Breast epithelium (tissue), 4 donors: ENCODE results near the gene TOMT. TPM values are rescaled to one million over a fixed set of nuclear protein-coding genes. Genes with fewer than 3 reads are reported as not detected.
"Not testable (repeated sequence)": the region's sequence is repeated elsewhere in the genome, so short reads cannot be mapped to it uniquely, and the experiment has no call there.

Experiments
- DNase-seq, 2 donors: peaks; one replicate each; pipeline ENCODE4 v3.0.0-alpha.2; 2019; ENCODE audit warnings: low spot score in 2 of 2
- H3K27ac ChIP-seq, 2 donors: fragments of 200-600 bp; sonication (generic) in 1 of 2; one replicate each; pipeline ENCODE4 v1.5.1; 2016 to 2019; ENCODE audit warnings: mild to moderate bottlenecking in 1 of 2
- H3K27me3 ChIP-seq, 2 donors: fragments of 200-600 bp; sonication (generic) in 1 of 2; one replicate each; pipeline versions ENCODE4 v1.5.1 to v1.6.0; 2017 to 2019; ENCODE audit warnings: control low read depth in 1 of 2, mild to moderate bottlenecking in 1 of 2
- H3K36me3 ChIP-seq: fragments of 200-600 bp; one replicate; pipeline ENCODE4 v1.5.1; 2019
- H3K4me1 ChIP-seq, 2 donors: fragments of 200-600 bp; sonication (generic); one replicate each; pipeline ENCODE4 v1.5.1; 2016 to 2019; ENCODE audit warnings: control low read depth in 1 of 2
- H3K4me3 ChIP-seq, 3 donors: fragments of 200-600 bp; sonication (generic); 1 replicate in 2 of 3; 2 replicates in 1 of 3; pipeline ENCODE4 v1.5.1; 2016 to 2019; ENCODE audit warnings: mild to moderate bottlenecking in 3 of 3, moderate library complexity in 2 of 3
- H3K9me3 ChIP-seq, 2 donors: fragments of 200-600 bp; sonication (generic) in 1 of 2; one replicate each; pipeline ENCODE4 v1.5.1; 2016 to 2019; ENCODE audit warnings: control low read depth in 1 of 2
- POLR2A ChIP-seq: fragments of 450-650 bp; IDR thresholded peaks from one replicate; pipeline ENCODE4 v1.6.1; 2016; ENCODE audit warnings: antibody characterized with exemption, mild to moderate bottlenecking, moderate library complexity
- POLR2AphosphoS5 ChIP-seq, 3 donors: sonication (generic); formaldehyde crosslinking; IDR thresholded peaks; one replicate each; pipeline ENCODE4 v1.6.1; 2017; ENCODE audit warnings: antibody characterized with exemption in 3 of 3
- intact Hi-C: fragments of 100-400 bp; cut with DNase I; formaldehyde crosslinking; loops from one replicate; pipeline ENCODE4 v1.15.1; 2023; ENCODE audit warnings: low total_unique reads
- total RNA-seq, 3 donors: library from RNA; depleted of rRNA; stranded (reverse); fragments of >200 nt; gene quantifications; one replicate each; pipeline ENCODE4 v1.1.0, GENCODE V29; 2016
- TF ChIP-seq, protein P1 (sequence below), 3 donors: fragments of 450-650 bp; IDR thresholded peaks; one replicate each; pipeline ENCODE4 v1.5.1; 2016 to 2017; ENCODE audit warnings: antibody characterized with exemption in 3 of 3, mild to moderate bottlenecking in 3 of 3, moderate library complexity in 3 of 3

Gene TOMT
- total RNA-seq, 3 donors from 2014 or later, result not detected

DNA sequence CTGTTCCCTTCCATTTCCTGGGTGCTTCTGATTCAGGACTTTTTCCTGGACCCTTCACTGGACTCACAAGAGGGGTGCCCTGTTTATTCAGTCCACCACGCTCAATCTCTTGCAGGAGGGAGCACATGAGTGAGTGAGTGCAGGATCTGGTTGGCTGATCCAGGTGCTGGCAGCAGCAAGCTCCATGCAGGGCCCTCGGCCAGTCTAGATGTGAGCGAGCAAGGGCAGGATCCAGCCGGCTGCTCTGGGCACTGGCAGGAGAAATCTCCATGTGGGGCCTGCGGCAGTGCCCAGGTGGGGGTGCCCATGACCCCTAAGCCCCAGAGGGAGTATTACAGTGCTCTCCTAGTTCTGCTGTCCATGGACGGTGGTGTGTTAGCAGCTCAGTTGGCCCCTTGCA lies 18.3 kb downstream of the TOMT start:
- TF ChIP-seq POLR2A (no peak), POLR2AphosphoS5 (IDR thresholded peaks at IDR 0.05) (no peak)
- TF ChIP-seq, protein P1, sequence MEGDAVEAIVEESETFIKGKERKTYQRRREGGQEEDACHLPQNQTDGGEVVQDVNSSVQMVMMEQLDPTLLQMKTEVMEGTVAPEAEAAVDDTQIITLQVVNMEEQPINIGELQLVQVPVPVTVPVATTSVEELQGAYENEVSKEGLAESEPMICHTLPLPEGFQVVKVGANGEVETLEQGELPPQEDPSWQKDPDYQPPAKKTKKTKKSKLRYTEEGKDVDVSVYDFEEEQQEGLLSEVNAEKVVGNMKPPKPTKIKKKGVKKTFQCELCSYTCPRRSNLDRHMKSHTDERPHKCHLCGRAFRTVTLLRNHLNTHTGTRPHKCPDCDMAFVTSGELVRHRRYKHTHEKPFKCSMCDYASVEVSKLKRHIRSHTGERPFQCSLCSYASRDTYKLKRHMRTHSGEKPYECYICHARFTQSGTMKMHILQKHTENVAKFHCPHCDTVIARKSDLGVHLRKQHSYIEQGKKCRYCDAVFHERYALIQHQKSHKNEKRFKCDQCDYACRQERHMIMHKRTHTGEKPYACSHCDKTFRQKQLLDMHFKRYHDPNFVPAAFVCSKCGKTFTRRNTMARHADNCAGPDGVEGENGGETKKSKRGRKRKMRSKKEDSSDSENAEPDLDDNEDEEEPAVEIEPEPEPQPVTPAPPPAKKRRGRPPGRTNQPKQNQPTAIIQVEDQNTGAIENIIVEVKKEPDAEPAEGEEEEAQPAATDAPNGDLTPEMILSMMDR (IDR thresholded peaks at IDR 0.05), result no peak
- H3K27ac ChIP-seq, result peak overlapping the region in 1 of 2 donors; percentile 12
- H3K36me3 ChIP-seq, result no peaks in the 10 kb centered on the region
- no peak for DNase-seq
- H3K27me3 ChIP-seq, result no peaks in the 10 kb centered on the region
- H3K9me3 ChIP-seq, result no peaks in the 10 kb centered on the region
- intact Hi-C loops, result no loop called here
- H3K4me3 ChIP-seq, result no peak overlapping the region
- no peaks in the 10 kb centered on the region for H3K4me1 ChIP-seq

DNA sequence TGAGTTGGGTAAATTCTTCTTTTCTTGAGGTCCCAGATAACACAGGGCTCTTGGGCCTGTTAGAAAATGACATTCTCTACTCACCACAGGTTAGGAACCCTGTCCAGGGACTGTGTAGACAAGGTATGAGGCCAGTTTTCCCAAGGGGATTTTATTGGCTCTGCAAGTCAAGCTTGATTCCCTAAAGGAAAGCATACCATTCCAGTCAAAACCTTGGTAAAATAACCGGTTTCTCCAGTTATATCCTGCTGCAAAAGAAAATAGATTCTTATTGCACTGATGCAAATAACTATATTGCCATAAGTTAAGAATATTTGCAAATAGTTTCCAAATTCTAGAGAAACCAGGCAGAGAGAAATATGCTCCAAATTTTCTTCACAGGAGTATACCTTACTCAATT lies 20.2 kb downstream of the TOMT start:
- no peak for DNase-seq
- Histone ChIP-seq H3K4me3 (no peak overlapping the region), H3K27me3 (no peaks in the 10 kb centered on the region), H3K36me3 (no peaks in the 10 kb centered on the region), H3K4me1 (no peaks in the 10 kb centered on the region), H3K9me3 (no peaks in the 10 kb centered on the region), H3K27ac (no peak overlapping the region)
- TF ChIP-seq, protein P1 (IDR thresholded peaks at IDR 0.05), result no peak
- no peak for TF ChIP-seq POLR2A
- TF ChIP-seq POLR2AphosphoS5 (IDR thresholded peaks at IDR 0.05), result no peak
- intact Hi-C loops, result no loop called here

DNA sequence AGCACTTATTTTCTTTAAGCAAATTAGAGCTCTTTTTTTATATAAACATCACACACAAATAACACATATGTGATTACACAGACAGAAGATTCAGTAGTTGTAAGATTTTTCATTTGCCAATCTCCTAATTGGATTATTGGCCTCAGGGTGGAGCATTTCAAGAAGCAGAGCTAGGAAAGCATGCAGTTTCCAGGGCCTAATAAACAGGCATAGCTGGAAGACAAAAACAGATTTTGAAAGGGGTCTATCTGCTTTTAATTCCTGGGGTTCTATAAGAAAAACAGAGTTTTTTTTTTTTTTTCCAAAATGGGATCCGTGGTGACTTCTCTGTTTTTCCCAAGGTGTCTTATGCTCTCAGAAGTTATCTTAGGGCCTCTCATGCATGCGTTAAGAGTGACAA lies 22.2 kb downstream of the TOMT start:
- H3K27me3 ChIP-seq, result no peaks in the 10 kb centered on the region
- H3K27ac ChIP-seq, result no peak overlapping the region
- no peak for DNase-seq
- intact Hi-C loops, result no loop called here
- H3K4me3 ChIP-seq, result no peak overlapping the region
- no peaks in the 10 kb centered on the region for H3K9me3 ChIP-seq
- H3K36me3 ChIP-seq, result no peaks in the 10 kb centered on the region
- TF ChIP-seq POLR2AphosphoS5 (IDR thresholded peaks at IDR 0.05) (no peak), POLR2A (no peak)
- TF ChIP-seq, protein P1 (IDR thresholded peaks at IDR 0.05), result no peak
- H3K4me1 ChIP-seq, result no peaks in the 10 kb centered on the region

DNA sequence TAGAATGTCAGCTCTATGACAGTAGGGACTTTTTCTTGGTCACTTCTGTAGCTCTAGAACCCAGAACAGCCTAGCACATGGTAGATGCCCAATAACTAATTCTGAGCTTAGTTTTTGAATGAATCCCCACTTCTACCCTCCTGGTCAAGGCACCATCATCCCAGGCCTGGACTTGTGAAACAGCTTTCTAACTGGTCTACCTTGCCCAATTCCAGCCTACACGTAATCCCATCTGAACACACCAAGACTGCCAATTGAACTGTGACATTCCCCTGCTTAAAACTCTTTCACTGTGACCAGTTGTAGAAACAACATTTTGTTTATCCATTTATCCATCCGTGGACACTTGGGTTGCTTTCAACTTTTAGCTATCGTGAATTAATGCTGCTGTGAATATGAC lies 23.7 kb downstream of the TOMT start:
- intact Hi-C loops, result no loop called here
- DNase-seq, result no peak
- no peak overlapping the region for H3K27ac ChIP-seq

DNA sequence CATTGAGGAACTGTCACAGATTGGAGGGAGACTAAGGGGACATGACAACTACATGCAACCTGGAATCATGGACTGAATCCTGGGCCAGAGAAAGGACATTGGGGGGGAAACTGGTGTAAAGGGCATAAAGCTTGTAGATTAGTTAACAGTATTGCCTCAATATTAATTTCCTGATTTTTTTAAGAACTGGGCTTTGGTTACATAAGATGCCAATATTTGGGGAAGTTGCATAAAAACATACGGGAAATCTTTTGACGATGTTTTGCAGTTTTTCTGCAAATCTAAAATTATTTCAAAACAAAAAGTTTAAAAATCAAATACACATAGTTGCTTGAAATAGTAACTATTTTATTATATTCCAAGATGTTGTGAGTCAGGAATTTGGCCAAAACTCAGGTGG lies 26.9 kb downstream of the TOMT start:
- no peak for DNase-seq
- no peaks in the 10 kb centered on the region for H3K36me3 ChIP-seq
- no peaks in the 10 kb centered on the region for H3K4me1 ChIP-seq
- H3K27ac ChIP-seq, result no peak overlapping the region
- TF ChIP-seq POLR2AphosphoS5 (IDR thresholded peaks at IDR 0.05) (no peak), POLR2A (no peak)
- TF ChIP-seq, protein P1 (IDR thresholded peaks at IDR 0.05), result no peak
- H3K27me3 ChIP-seq, result no peaks in the 10 kb centered on the region
- no peak overlapping the region for H3K4me3 ChIP-seq
- H3K9me3 ChIP-seq, result no peaks in the 10 kb centered on the region
- intact Hi-C loops, result no loop called here

More for the DNA sequence above, 23.7 kb downstream of the TOMT start:
- Histone ChIP-seq H3K9me3 (no peaks in the 10 kb centered on the region), H3K27me3 (no peaks in the 10 kb centered on the region), H3K4me3 (no peak overlapping the region), H3K36me3 (no peaks in the 10 kb centered on the region), H3K4me1 (no peaks in the 10 kb centered on the region)
- TF ChIP-seq, protein P1 (IDR thresholded peaks at IDR 0.05), result no peak
- TF ChIP-seq POLR2AphosphoS5 (IDR thresholded peaks at IDR 0.05) (no peak), POLR2A (no peak)

DNA sequence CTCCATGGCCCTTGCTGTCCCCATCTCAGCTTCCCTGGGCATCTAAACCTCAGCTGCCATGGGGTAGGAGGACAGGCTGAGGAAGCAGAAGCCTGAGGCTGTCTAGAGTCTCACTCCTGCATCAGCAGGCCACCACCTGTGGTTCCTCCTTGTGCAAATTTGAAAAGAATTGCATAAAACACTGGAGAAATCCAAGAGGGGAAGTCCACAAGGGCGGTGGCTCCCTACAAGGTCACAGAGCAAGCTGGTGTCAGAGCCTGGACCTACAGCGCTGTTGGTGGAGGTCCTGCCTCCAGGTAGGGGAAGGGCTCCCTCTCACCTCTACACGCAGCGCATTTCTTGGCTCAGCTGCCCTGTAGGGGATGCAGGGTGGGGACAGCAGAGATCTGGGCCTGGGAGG lies 29.7 kb downstream of the TOMT start, which contains the start of gene FOLR3:
Gene FOLR3 (plus strand): TSS at position 253 of the 400 bp plus-strand sequence. CDS start 228 bp downstream, outside the sequence.
- intact Hi-C loops, H3K9me3 ChIP-seq, H3K4me3 ChIP-seq, DNase-seq, H3K36me3 ChIP-seq, H3K27ac ChIP-seq, H3K27me3 ChIP-seq, H3K4me1 ChIP-seq: not testable (repeated sequence)
